NCI-H748 (cell line): ENCODE measurements around the gene CORO1A.
"Not testable (repeated sequence)": the region's sequence is repeated elsewhere in the genome, so short reads cannot be mapped to it uniquely, and the experiment has no call there.

Experiments used
- DNase-seq: peaks from one replicate; lab custom pipeline; 2025; ENCODE audit not compliant: unreplicated experiment; lab: John Stamatoyannopoulos, UW

CORO1A gene

DNA sequence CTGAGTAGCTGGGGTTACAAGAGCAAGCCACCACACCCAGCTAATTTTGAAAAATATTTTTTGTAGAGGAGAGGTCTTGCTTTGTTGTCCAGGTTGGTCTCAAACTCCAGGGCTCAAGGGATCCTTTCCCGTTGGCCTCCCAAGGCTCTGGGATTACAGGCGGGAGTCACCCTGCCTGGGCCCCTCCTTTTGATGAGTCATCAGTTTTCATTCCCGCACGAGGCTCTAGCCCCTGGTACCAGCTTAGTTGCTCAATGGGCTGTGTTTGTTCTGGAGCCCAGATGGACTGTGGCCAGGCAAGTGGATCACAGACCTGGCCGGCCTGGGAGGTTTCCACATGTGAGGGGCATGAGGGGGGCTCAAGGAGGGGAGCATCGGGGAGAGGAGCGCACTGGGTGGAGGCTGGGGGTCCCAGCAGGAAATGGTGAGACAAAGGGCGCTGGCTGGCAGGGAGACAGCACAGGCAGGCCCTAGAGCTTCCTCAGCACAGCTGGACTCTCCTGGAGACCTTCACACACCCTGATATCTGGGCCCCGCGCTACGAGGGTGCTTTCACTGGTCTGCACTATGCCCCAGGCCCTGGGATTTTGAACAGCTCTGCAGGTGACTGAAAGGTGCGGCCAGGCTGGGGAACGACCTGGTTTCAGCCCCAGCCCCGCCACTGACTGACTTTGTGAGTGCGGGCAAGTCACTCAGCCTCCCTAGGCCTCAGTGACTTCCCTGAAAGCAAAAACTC is 16.4 kb downstream of the CORO1A start:
- not testable (repeated sequence) for DNase-seq

DNA sequence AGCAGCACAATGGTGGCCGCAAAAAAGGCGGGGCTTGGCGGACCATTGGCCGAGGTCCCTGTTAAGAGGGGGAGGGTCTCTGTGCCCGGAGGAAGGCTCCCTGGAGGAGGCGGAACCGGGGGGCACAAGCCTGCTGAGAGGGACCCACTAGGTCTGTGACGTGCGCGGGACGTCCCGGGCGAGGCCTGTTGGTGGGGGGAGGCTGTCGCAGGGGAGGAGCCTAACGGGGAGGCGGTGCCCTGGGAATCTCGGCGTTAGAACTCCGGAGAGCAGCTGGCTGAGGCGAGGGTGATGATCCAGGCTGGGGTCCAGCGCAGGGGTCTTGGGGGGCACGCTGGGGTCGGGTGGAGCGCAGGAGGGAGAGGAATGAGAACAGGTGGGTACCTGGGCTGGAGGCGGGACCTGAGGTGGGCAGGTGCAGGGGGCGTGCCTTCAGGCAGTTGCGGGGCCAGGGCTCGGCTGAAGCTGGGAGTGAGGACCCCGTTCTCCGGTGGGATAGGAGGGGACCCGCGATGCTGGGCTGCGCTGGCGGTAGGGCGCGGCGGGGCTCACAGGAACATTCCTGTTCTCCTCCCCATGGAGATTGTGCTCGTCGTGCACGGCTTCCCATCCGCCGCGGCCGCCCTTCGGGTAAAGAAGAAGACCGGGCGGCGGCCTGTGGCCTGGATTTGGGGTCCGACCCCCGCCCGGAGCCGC is 22.3 kb downstream of the CORO1A start:
- not testable (repeated sequence) for DNase-seq

DNA sequence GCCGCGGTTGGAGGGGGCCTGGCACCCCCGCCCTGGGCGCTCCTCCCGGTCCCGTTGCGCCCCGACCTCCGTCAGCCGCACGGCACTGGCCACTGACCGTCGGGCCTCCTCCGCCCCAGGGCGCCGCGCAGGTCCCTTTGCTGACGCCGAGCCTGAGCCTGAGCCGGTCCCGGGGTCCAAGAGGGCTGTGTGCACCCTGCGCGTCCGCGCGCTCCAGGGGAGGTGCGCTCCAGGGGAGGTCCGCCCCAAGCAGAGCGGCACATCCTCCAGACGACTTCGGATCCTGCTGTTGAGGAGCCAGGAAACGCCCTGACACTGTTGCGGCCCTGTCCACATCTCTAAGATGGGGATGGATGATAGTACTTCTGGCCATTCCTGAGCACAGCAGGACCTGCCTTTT is 22.9 kb downstream of the CORO1A start:
- DNase-seq: not testable (repeated sequence)

DNA sequence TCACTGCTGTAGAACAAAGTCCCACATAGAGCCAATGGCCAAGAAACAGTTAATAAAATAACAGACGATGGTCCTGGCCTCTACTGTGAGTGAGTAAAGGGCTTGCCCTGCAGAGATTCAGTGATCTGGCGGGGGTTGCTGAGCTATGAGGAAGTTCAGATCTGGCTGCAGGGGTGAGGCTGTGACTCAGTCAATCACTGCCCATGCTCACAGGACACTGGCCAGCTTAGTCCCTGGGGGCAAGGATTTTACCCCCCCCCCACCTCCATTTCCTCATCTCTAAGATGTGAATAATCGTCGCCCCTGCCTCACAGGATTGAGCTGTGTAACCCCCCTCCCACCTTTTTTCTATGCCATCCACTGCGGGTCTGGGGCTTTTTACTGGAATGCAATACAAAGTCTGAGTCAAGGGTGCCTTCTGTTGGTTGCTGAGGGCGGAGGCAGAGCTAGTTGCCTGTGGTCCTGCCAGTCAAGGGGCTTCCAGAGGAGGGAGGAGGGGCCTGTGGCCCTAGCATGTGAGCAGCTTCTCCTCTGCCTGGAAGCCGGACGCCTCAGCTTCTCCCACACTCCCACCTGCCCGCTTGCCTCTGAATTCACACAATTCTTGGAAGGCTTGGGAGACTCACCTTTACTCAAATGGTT is 23.8 kb downstream of the CORO1A start:
- DNase-seq: not testable (repeated sequence)

DNA sequence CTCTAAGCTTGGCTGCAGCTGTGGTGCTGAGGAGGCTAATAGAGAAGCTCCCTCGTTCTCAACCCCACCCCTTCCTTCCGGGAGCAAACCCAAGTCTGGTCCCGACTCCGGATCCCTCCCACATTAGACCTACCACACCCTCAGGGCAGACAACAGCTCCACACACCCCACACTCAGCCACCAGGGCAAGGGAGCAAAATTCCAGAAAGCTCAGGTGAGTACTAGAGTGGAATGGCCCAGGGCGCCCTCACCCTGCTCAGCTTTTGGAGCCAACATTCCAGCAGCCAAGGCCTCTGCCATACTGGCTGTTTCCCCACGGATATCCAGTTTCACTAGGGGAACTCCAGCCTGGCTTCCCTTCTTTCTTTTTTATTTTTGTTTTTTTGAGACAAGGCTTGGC is 25.6 kb downstream of the CORO1A start:
- not testable (repeated sequence) for DNase-seq

DNA sequence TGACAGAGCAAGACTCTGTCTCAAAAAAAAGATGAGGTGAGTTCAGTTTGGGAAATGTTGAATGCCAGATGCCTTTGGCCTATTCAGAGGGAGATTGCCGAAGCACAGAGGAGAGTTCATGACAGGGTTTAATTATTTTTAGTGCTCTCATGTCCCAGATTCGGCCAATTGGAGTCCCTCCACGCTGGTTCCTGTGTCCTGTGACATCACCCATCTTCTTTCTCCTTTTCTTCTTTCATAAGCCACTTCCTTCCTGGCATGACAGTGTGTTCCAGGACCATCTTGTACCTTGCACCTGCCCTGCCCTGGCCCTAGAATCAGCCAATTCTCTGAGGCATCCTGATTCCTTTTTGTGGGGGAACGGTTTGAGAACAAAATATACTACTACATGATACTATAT is 28.0 kb downstream of the CORO1A start:
- not testable (repeated sequence) for DNase-seq

DNA sequence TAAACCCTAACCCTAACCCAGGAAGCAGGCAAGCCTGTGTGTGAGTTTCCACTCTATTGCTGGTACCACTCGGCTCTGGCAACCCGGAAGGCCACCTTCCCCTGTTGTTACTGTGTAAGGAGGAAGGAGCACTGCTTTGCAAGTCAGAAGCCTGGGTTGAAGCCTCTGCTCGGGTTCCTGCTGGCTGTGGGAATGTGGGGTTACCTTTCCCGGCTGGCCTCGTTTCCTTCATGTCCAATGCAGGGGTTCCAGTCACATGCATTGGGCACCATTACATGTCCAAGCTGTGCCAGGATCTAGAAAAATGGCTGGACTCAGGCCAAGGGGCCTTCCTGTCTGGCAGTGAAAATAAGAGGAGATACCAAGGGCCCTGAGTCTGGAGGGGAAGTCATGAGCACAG is 33.7 kb downstream of the CORO1A start:
- DNase-seq: not testable (repeated sequence)
